Measurements from ENCODE around the gene ARSK. TPM values are rescaled to one million over a fixed set of nuclear protein-coding genes. Genes with fewer than 3 reads are reported as not detected.
A peak's percentile ranks its signal among the peaks of the same experiment; 100 is the strongest.

ARSK gene
- polyA plus RNA-seq, 4 donors = 14.3 to 17.2 (median 16.2) TPM

DNA sequence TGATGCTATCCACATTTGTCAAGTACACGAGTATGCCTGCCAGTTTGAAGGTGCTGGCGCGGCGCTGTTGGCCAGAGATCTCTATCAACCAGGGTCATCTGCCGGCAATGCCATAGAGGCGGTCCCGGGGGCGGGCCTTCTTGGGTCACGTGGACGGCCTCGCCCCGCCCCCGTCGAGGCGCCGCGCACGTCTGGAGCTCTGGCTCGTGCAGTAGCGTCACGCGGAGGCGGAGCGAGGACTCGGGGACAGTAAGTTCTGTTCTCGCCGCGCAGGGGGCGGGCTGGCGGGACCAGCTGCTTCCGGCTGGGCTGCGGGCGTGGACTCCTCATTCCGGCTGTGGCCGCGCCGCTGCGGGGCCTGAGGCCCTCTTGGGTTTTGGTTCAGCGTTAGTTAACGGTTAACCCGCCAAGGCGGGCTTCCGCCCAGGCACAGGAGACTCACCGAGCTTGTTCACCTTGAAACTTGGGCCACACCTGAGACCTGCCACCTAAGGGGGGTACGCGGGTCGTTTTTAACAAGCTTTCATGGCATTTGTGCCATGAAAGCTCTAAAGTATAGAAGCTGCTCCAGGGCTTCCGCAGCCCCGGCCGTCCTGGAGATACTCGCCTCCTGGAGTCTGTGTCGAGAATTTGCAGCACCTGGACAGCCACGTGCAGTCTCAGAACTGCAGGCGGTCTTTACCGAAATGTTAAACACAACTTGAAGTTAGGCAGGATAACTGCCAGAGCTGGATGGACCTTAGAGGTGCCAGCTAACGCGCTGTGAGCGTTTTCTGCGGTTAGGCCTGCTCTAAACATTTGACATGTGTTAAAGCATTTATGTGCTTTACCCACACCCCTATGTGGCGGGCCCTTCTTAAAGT lies 91.9 kb downstream of the ARSK start, which contains the start of gene RFESD:
Gene RFESD, plus strand, starts transcription at position 209 of the 863 bp plus-strand sequence. CDS start 5,495 bp downstream, outside the sequence.
- DNase-seq (ENCODE audit: low read depth in 4 of 4, low spot score in 3 of 4) = peak; percentile 90 to 92 (median 91)

DNA sequence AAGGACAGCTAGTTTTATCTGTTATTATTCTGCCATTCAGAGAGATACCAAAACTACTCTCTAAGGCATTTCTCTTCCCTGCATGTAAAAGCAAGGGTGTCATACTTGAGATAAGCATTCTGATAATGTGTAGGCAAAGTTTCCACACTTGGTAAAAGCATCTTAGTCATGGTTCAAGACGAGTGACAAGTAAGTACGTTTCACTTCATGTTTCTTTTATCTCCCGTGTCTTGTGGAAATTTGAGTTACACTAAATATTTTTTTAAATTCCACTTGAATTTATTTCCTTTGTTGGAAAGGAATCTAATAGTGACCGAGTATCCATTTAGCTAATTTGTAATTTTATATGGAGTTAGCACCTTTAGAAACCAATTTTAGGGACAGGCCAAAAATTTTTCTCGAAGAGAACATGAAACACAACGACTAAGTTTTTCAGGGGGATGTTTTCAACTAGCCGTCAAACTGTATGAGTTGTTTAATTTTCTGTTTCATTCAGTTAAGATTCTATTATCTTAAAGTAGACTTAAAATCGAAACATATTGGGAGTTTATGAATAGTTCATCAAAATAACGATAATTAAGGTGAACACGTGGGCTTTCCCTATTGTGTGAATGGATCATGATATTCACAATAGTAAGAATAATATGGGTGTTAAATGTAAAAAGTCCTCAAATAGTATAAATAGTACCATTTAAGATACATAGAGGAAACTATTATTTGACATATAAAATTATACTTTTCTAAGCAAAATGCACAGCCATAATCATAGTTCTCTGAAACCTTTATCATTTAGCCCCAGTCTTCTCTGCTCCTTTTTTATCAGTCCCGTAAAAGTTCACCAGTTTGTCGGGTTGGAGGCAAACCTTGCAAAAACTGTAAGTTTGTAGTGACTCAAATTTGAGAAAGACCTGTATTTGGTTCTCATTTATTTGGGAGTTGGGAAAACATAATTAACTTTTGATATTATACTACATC lies 93.3 kb downstream of the ARSK start:
- DNase-seq (ENCODE audit: low read depth in 4 of 4, low spot score in 3 of 4) = no peak

DNA sequence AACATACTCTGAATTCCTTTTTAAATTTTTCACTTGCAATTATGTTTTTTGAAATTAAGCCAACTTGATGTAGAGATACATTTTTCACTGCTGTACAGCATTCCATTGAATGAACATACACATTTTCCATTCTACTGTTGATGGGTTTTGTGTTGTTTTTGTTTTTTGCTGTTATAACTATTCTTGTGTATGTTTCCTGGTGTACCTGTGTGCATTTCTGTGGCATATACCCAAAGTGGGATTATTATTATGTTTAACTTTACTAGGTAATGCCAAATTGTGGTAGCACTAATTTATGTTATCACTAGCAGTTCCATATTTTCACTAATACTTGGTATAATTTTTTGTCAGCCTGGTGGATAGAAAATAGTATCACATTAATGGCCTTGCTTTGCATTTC lies 94.4 kb downstream of the ARSK start:
- DNase-seq (ENCODE audit: low read depth in 4 of 4, low spot score in 3 of 4) = no peak

DNA sequence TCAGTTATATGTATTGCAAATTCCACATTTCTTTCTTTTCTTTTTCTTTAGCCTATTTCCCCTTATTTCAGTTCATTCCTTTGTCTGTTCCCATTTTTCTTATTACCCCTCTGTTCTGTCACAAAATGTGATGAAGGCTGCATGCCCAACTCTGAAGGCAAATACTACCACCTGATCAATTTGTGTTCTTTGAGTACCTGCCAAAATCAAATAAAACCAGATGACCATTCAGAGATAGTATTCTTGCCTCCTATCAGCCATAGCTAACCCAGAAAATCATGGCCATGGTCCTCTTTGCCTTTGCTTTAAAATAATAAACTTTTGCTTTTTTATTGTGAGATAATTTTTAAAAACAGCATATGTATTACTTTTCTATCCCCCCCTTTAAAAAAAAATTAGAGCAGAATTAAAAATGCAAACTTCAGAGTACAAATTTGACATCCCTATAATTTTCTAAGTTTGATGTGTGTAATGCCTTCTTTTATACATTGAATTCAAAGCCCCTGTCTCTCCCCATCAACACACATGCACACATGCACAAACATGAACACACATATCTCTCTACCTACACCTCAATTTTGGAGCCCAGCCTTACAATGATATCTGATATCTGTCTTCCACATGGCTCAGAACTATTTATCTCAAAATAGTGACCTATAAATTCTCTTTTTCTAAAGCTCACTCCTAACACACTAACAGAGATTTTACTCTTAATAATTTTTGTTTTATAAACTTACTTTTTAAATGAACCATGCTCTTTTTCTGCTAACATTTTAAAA lies 95.1 kb downstream of the ARSK start:
- no peak for DNase-seq (ENCODE audit: low read depth in 4 of 4, low spot score in 3 of 4)

DNA sequence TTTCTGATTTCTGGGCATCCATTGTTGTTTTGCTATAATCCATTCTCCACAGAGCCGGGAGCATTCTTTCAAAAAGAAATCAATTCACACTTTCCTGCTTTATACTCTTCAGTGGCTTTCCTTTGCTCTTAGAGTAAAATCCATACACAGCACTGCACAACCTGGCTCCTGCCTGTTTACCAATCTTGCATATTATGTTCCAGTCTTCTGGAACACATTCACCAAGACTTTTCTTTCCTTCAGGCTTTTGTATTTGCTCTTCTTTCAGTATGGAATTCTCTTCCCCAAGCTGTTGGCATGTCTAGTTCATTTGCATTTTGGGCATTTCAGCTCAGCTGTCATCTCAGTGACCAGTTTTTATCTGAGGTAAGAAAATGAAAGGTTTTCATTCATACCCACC lies 97.9 kb downstream of the ARSK start:
- no peak for DNase-seq (ENCODE audit: low read depth in 4 of 4, low spot score in 3 of 4)

DNA sequence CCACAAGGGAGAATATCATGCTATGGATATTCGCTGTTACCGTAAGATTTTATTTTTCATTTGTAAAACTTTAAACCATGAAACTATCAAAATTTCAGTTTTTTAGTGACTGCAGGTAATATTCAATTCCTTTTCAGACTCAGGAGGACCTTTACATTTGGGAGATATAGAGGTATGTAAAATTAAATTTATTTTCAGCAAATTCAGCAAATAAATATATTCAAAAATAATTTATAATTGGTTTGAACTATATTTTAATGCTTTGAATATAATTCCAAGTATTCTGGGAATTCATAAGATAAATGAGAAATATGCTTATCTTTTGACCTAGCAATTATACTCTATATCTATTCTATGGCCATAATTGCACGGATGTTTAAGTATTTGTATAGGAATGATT lies 99.3 kb downstream of the ARSK start:
- DNase-seq (ENCODE audit: low read depth in 4 of 4, low spot score in 3 of 4) = no peak

Other genes starting within 250 kb of the ARSK start
- 1 to 10 TPM; 5.5 to 8.5 (median 5.9) TPM for gene FAM81B, start 163.7 kb upstream of the ARSK start, polyA plus RNA-seq (ENCODE audit: insufficient read length in 4 of 4)
- gene SKIC3, start 124 bp upstream of the ARSK start, polyA plus RNA-seq (ENCODE audit: insufficient read length in 4 of 4) = 10 to 100 TPM; 74.9 to 95.9 (median 91.4) TPM
- gene GPR150, start 65.0 kb downstream of the ARSK start, polyA plus RNA-seq (ENCODE audit: insufficient read length in 4 of 4) = under 1 TPM in 1 of 4 donors, not detected in 3; 0.04 TPM
- 1 to 10 TPM; 4.4 to 6.3 (median 5.4) TPM for gene RFESD, start 91.7 kb downstream of the ARSK start, polyA plus RNA-seq (ENCODE audit: insufficient read length in 4 of 4)
- 1 to 10 TPM; 1.1 to 2.3 (median 1.5) TPM for gene SPATA9, start 127.9 kb downstream of the ARSK start, polyA plus RNA-seq (ENCODE audit: insufficient read length in 4 of 4)
- 10 to 100 TPM; 72.5 to 80.2 (median 78.4) TPM for gene RHOBTB3, start 176.2 kb downstream of the ARSK start, polyA plus RNA-seq (ENCODE audit: insufficient read length in 4 of 4)